Ammon's horn (tissue), 1 donor: ENCODE results near the gene ABCC11.
A peak's percentile ranks its signal among the peaks of the same experiment; 100 is the strongest.
"Not testable (repeated sequence)": the region's sequence is repeated elsewhere in the genome, so short reads cannot be mapped to it uniquely, and the experiment has no call there.

Experiments used
- DNase-seq: peaks from one replicate; pipeline ENCODE4 v3.0.0-alpha.2; 2016; ENCODE audit warnings: low spot score

ABCC11 gene

DNA sequence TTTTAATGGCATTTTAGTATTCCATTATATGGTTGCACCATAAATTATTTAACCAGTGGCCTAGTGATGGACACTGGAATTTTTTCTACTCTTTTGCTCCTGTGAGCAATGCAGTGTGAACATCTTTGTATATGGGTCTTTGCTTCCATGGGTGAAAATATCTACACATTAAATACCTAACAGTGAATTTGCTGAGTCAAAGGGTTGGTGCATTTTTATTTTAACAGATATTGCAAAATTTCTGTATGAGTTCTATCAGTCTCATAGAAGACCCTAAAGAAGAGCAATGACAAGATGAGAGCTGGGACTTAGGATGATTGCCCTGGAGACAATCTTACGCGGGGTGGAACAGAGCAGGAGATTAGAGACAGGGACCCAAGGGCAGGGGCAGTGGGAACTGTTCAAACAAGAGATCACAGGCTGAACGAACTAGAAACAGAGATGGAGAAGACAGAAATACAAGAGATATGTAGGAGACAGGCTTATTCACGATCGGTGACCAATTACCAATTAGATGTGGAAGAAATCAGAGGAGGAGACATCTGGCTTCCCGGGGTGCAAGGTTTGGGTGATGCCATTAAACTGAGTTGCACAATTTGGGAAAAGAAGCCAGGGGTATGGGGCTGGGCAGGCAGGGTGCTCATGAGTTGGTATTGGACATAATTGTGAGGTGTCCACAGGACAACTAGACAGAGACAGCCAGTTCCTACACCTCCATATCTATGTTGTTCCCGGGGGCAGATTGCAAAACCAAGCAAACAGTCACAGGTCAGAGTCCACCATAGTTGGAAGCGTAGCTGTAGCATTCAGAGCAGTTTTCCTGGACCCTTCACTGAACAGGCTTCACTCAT, 43.1 kb downstream of the ABCC11 start:
- DNase-seq = no peak

DNA sequence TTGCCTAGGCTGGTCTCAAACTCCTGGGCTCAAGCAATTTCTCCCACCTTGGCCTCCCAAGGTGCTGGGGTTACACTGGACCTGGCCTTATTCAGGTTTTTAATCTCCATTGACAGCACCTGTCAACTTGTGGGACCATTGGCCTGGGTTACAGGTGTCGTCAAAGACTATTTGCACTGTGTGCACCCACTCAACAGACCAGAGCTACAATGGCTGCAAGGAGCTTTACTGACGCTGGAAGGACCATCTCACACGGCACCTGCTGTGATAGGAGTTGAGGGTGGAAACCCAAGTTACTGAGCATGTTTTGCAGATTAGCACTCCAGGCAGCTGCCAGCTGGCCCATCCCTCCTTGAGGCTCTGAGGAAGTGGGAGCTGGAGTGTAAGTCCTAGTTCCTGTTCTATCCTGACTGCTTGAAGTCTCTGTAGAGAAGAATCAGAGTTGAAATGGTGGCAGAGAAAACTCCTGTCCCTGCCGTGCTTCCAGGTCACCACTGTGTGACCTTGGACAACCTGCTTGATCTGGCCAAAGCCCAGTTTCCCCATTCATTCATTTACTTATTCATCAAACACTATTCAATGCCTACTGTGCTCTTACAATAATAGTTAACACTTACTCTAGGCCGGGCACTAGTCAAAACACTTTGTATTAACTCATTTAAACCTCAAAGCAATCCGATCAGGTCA, 45.7 kb downstream of the ABCC11 start:
- DNase-seq = peak; percentile 21

DNA sequence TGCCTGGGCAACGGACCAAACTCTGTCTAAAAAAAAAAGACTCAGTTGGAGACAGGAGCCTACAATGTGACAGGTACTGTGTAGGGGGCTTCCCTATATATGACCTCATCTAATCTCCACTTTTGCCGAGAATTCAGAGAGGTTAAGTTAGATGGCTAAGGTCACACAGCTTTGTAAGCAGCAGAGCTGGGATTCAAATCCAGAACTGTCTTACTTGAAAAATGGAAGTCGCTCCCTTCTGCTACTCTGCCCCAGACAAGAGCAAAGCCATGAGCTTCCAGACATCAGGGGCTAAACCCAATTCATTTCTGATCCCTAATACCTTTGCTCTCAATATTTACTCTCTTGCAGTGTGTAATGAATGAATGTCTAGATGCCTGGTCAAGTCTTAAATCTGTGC, 50.0 kb downstream of the ABCC11 start:
- no peak for DNase-seq

- no peak for DNase-seq
These were observed 52.3 kb downstream of the ABCC11 start for GRCh38 chr16:48194828-48195556.

DNA sequence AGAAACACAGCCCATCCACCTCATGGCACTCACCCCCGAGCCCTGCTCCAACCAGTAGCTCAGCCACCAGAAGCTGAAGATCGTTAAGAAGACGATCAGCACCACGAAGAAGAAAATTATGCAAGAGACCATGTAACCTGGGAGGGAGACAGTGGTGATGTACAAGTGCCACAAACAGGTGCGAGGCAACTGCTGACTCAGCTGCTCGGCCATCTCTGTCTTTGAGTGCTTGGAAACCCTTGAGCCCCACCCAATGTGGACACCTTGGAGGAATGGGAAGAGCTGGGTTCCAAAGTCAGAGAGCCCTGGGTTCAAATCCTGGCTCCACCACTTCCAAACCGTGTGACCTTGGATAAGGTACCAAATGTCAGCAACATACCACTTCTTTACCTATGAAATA, 53.5 kb downstream of the ABCC11 start:
- no peak for DNase-seq

DNA sequence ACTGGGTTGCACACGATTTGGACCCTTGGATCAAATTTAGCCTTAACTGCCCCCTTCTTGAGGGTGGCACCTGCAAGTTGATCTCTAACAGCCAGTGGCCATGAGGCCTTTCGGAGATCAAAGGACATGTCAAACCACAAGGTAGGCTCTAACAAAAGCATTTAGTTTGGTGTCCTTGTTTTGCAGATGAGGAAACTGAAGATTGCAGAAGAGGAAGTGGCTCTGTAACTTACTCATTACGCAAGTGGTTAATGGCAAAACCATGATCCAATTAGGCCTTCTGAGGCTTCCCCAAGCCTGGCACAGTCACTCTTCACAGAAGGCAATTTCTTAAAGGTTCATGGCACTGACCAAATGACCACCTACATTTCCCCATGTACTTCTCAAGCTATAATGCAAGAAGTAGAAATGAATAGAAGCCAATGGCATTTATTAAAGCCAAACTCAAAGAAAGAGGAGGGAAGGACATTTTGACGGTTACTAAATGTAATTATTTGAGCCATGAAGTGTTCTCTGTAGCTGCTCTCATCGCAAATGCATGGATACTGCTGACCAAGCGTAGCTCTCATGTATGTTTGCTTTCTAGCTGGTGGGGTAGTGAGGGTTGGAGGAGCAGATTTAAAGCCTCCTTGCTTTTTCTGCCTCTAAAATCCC, 58.8 kb downstream of the ABCC11 start:
- DNase-seq = peak; percentile 31

GRCh38 chr16:48187779-48188178, 59.6 kb downstream of the ABCC11 start:
- no peak for DNase-seq

GRCh38 chr16:48184681-48185080, 62.7 kb downstream of the ABCC11 start:
- DNase-seq = no peak

DNA sequence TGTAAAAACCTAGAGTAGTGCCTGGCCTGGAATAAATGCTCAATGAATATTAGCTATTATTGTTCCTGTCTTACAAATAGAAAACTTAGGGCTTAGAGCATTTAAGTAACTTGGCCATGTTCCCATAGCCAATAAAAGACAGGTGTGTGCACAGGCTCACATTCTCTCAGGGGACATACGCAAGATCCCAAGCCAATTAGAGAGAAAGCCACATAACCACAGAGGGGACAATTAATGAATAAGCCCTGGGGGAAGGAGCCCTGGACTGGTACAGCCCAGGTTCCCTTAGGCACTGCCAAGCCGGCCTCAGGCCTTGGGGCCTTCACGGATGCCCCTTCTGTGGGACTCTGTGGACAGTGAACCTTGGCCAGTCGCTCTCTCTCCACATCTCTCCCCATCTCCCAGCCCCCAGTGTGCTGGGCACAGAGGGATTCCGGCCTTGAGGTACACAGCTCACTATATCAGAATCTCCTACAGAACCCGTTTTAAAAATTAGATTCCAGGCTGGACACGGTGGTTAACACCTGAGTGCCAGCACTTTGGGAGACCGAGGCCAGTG, 64.3 kb downstream of the ABCC11 start:
- DNase-seq = no peak

DNA sequence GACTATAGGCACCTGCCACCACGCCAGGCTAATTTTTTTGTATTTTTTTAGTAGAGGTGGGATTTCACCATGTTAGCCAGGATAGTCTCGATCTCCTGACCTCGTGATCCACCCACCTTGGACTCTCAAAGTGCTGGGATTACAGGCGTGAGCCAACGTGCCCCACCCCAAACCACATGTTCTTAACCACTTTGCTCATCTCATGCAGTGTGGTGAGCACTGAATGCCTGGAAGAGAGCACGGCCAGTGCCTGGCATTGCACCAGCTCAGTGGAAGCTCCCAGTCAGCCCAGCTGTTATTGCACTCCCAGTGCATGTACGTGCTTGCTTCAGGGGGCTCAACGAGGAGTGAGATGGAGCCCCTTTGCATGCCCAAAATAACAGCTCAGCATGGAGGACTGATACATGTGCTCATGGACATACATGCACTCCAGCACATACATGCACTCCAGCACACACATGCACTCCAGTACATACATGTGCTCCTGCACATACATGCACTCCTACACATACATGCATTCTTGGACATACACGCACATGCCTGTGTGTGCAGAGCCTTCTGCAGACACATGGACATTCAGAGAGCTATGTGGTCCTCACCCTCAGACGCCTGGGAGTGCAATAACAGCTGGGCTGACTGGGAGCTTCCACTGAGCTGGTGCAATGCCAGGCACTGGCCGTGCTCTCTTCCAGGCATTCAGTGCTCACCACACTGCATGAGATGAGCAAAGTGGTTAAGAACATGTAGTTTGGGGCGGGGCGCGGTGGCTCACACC, 65.4 kb downstream of the ABCC11 start:
- not testable (repeated sequence) for DNase-seq

DNA sequence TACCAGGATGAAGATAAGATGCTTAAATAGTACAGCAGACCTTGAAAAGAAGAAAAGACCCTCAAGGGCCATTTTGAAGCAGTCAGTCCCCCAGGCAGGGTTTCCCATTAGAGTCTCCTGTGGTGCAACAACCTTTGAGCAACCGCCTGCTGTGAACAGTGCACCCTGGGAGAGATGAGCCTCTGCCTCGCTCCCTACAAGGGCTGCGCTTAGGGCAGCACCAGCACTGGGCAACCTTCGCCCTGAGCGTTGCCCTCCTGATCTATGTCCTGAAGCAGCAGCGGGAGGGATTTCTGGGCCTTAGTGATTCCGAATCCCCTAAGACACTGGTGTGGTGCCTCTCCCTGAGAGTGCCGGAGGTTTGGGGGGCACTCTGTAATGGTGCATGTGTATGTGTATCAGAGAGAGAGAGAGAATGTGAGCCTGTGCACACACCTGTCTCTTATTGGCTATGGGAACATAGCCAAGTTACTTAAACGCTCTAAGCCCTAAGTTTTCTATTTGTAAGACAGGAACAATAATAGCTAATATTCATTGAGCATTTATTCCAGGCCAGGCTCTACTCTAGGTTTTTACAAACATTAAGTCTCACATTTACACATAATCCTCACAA, 66.4 kb downstream of the ABCC11 start:
- no peak for DNase-seq

DNA sequence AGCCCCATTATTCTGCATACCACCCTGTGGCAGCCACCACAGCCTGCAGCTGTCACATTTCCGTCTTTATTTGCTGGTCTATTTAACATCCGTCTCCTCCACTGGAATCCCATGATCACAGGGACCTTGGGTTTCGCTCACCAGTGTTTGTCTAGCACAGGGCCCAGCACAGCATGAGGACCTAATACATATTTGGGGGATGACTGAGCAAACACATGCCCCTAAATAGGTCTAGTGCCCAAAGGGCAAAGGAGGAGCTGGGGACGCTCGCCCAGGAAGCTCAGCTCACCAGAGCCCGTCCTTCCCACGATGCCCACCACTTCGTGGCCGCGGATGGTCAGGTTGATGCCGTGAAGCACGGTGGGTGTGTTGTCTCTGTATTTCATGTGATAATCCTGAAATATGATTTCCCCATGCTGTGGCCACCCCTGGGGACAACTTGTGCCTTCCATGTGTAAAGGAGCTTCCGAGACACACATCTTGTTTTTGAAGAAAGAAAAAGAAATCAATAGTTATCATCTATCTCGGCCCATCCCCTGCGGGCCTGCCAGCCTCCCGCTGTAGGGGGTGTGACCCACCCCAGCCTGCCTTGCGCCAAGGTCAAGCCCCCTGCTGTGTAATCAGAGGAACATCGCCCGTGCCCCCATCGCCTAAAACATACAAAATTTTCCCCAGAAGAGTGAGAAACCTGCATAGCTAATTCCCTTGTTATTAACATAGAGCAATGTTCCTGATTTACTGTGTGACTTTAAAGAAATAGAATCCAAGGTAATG, 70.5 kb downstream of the ABCC11 start:
- no peak for DNase-seq

DNA sequence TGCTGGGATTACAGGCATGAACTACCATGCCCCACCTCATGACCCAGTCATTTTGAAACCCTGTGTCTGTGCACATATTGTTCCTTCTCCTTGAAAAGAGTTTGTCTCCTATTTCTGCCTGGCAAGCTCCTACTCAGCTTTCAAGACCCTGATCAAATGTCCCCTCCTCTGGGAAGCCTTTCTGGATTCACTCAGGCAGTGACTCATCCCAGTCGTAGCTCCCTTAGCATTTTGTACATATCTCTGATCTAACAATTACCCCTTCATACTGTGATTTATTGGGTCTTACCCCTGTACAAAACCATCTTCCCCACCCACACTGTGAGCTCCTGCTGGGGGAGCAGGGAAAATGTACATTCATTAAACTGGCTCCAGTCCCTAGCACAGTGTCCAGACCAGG, 73.5 kb downstream of the ABCC11 start:
- DNase-seq = no peak

- DNase-seq = no peak
These were observed 74.7 kb downstream of the ABCC11 start for GRCh38 chr16:48172682-48173081.

GRCh38 chr16:48169896-48170295, 77.4 kb downstream of the ABCC11 start:
- DNase-seq = no peak

DNA sequence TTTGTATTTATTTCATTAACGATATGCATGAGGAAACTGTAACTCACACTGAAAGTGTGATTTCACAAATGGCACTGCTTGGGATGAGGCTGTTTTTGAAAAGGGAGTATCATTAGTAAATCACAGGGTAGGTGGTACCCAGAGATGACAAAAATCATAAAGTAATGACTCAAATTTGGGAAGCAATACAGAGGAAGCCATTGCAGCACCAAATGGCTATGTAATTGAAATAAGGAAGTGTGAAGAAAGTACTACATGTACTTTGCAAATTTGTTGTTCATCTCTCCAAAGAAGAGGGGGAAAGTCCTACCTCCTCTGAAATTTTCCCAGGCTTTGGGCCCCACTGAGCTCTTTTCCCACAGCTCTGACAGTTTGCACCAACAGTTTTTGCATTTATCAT, 79.3 kb downstream of the ABCC11 start:
- no peak for DNase-seq

DNA sequence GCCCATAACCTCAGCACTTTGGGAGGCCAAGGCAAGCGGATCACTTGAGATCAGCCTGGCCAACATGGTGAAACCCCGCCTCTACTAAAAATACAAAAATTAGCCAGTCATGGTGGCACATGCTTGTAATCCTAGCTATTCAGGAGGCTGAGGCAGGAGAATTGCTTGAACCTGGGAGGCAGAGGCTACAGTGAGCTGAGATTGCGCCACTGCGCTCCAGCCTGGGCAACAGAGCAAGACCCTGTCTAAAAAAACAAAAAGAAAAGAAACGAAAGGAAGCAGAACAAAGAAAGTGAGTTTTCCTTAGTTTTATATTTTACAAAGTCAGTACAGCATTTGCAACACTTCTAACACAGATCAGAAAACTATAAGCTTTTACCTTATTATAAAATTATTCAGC, 80.7 kb downstream of the ABCC11 start:
- not testable (repeated sequence) for DNase-seq

DNA sequence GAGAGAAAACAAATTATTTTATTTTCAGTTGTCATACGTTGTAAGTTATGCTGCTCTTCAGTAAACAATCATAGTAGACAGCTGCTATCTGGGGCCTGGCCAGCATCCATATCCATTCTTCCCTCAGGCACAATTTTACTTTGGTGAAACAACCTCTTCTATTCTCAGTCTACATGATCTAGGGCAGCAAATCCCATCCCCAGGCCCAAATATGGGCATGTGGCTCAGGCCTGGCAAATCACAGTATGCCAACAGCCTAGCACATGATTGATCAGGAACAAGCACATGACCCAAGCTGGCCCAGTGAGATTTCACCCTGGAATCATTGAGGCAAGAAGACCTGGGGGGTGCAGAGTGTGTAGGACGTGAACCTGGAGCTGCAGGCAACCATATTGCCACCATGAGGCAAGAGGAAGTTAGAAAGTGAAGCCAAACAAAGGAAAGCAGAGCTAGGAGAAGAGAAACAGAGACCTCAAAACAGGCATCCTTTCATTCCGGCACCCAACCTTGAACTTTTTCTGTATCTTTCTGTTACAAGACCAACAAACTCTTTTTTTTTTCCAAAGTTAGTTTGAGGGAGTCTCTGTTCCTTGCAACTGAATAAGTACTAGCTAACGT, 81.3 kb downstream of the ABCC11 start:
- no peak for DNase-seq

- peak; percentile 84 for DNase-seq
These were observed 82.2 kb downstream of the ABCC11 start for GRCh38 chr16:48164907-48165715.
